ENCODE data around the gene TBX19. TPM values are rescaled to one million over a fixed set of nuclear protein-coding genes. Genes with fewer than 3 reads are reported as not detected.

The TBX19 gene
- total RNA-seq, 3 donors from 2014 or later (not counting 1 experiment from before 2014, with no cell fraction given) = 5.2 to 7.2 (median 5.3) TPM

GRCh38 chr1:168343566-168343965 is 62.9 kb downstream of the TBX19 start:
- ATAC-seq (no peak), DNase-seq (peak in 1 of 2 donors; percentile 22)
- Mint-ChIP-seq H3K9me3 (peaks cover 0 to 5% of the 10 kb centered on the region in 2 donors), H3K4me3 (no peak overlapping the region), H3K4me1 (peaks cover 57 to 66% of the 10 kb centered on the region in 2 donors), H3K36me3 (no peaks in the 10 kb centered on the region), H3K27ac (peak overlapping the region in 1 of 2 donors; percentile 85), H3K27me3 (ENCODE audit: low read depth in 2 of 2) (no peaks in the 10 kb centered on the region)
- TF ChIP-seq CTCF (IDR thresholded peaks at IDR 0.05) = no peak
- intact Hi-C loops (cut with micrococcal nuclease) = loop anchor here (2.0 to 10.0 kb wide), 5 partner anchors 64 to 1203 kb away; partner anchors contain the start of genes BLZF1, NME7 and XCL1
- Histone ChIP-seq H3K27me3 (ENCODE audit: control insufficient read depth, insufficient read depth, low read length) (no peaks in the 10 kb centered on the region), H3K9me3 (ENCODE audit: control insufficient read depth, insufficient read depth, low read length) (no peaks in the 10 kb centered on the region), H3K27ac (ENCODE audit: low read length) (no peak overlapping the region), H3K4me1 (ENCODE audit: control insufficient read depth, insufficient read depth, low read length) (peaks cover 13% of the 10 kb centered on the region), H3K4me3 (ENCODE audit: low read length) (no peak overlapping the region), H3K36me3 (ENCODE audit: control insufficient read depth, insufficient read depth, low read length) (no peaks in the 10 kb centered on the region)
- WGBS (ENCODE audit: insufficient coverage) = 80% methylated on average over 6 of the region's 6 CpGs

DNA sequence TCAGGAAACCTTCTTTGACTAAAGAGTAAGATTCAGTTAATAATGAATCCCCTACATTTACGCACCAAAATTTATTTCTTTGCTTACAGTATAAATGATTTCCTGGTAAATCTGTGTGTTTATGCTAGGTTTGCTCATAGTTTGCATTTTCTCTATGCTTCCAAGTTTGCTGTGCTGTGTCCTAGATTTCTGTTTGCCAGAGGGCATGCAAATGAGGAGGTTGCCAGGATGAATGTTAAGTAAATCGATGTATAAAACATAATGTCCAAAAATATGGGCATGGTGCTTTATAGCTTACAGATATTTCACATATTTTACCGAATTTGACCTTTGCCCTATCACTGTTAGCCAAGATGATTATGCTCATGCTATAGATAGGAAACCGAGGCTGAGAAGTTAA is 63.8 kb downstream of the TBX19 start:
- Mint-ChIP-seq H3K4me3 (no peak overlapping the region), H3K9me3 (peaks cover 0 to 5% of the 10 kb centered on the region in 2 donors), H3K4me1 (peaks cover 48 to 57% of the 10 kb centered on the region in 2 donors), H3K27ac (peak overlapping the region in 1 of 2 donors; percentile 85), H3K36me3 (no peaks in the 10 kb centered on the region), H3K27me3 (ENCODE audit: low read depth in 2 of 2) (no peaks in the 10 kb centered on the region)
- Histone ChIP-seq H3K4me1 (ENCODE audit: control insufficient read depth, insufficient read depth, low read length) (peaks cover 13% of the 10 kb centered on the region), H3K4me3 (ENCODE audit: low read length) (no peak overlapping the region), H3K27ac (ENCODE audit: low read length) (no peak overlapping the region), H3K36me3 (ENCODE audit: control insufficient read depth, insufficient read depth, low read length) (no peaks in the 10 kb centered on the region), H3K9me3 (ENCODE audit: control insufficient read depth, insufficient read depth, low read length) (no peaks in the 10 kb centered on the region), H3K27me3 (ENCODE audit: control insufficient read depth, insufficient read depth, low read length) (no peaks in the 10 kb centered on the region)
- DNase-seq (no peak), ATAC-seq (no peak)
- 100% methylated on average over 3 of the region's 4 CpGs for WGBS (ENCODE audit: insufficient coverage)
- intact Hi-C loops (cut with micrococcal nuclease) = loop anchor here (5.0 to 10.0 kb wide), 4 partner anchors 63 to 1023 kb away; partner anchors contain the start of genes BLZF1, NME7 and XCL1
- no peak for TF ChIP-seq CTCF (IDR thresholded peaks at IDR 0.05)

DNA sequence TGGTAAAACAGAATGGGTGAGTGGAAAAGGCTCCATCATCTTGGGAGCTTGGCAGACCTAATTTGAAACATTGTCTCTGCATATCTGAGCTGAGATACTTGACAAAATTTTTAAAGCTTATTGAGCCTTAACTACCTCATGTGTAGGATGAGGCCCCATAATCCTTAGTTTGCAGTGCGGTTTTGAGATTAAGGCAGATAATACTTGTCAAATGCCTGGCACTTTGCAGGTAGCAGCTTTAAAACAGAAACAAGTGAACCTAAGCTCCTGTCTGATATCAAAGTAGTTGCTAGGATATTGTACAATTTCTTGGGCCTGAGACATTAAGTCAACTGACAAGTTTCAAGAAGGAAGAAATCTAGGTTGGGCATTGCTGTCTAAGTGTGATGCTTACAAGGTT is 65.3 kb downstream of the TBX19 start:
- Mint-ChIP-seq H3K9me3 (peaks cover 0 to 5% of the 10 kb centered on the region in 2 donors), H3K27ac (no peak overlapping the region), H3K27me3 (ENCODE audit: low read depth in 2 of 2) (no peaks in the 10 kb centered on the region), H3K4me1 (peaks cover 37 to 43% of the 10 kb centered on the region in 2 donors), H3K36me3 (no peaks in the 10 kb centered on the region), H3K4me3 (no peak overlapping the region)
- 88% methylated on average over 1 of the region's 1 CpG for WGBS (ENCODE audit: insufficient coverage)
- DNase-seq = no peak
- no peak overlapping the region for H3K4me3 ChIP-seq (ENCODE audit: low read length)
- peaks cover 13% of the 10 kb centered on the region for H3K4me1 ChIP-seq (ENCODE audit: control insufficient read depth, insufficient read depth, low read length)
- H3K36me3 ChIP-seq (ENCODE audit: control insufficient read depth, insufficient read depth, low read length) = no peaks in the 10 kb centered on the region
- ATAC-seq = no peak
- intact Hi-C loops (cut with micrococcal nuclease) = loop anchor here (10.0 kb wide), 1 partner anchor 229 kb away; the partner anchor contains the start of gene XCL1
- no peak for TF ChIP-seq CTCF (IDR thresholded peaks at IDR 0.05)
- H3K27me3 ChIP-seq (ENCODE audit: control insufficient read depth, insufficient read depth, low read length) = no peaks in the 10 kb centered on the region
- no peaks in the 10 kb centered on the region for H3K9me3 ChIP-seq (ENCODE audit: control insufficient read depth, insufficient read depth, low read length)
- H3K27ac ChIP-seq (ENCODE audit: low read length) = no peak overlapping the region

GRCh38 chr1:168347630-168348029 is 67.0 kb downstream of the TBX19 start:
- Histone ChIP-seq H3K27ac (ENCODE audit: low read length) (no peak overlapping the region), H3K4me3 (ENCODE audit: low read length) (no peak overlapping the region), H3K27me3 (ENCODE audit: control insufficient read depth, insufficient read depth, low read length) (no peaks in the 10 kb centered on the region), H3K9me3 (ENCODE audit: control insufficient read depth, insufficient read depth, low read length) (no peaks in the 10 kb centered on the region), H3K4me1 (ENCODE audit: control insufficient read depth, insufficient read depth, low read length) (peaks cover 7% of the 10 kb centered on the region), H3K36me3 (ENCODE audit: control insufficient read depth, insufficient read depth, low read length) (no peaks in the 10 kb centered on the region)
- H3K4me1 Mint-ChIP-seq = peaks cover 24 to 28% of the 10 kb centered on the region in 2 donors
- H3K36me3 Mint-ChIP-seq = no peaks in the 10 kb centered on the region
- peak overlapping the region; percentile 97 for H3K4me3 Mint-ChIP-seq
- H3K27me3 Mint-ChIP-seq (ENCODE audit: low read depth in 2 of 2) = no peaks in the 10 kb centered on the region
- no peaks in the 10 kb centered on the region for H3K9me3 Mint-ChIP-seq
- DNase-seq (no peak), ATAC-seq (no peak)
- no peak for TF ChIP-seq CTCF (IDR thresholded peaks at IDR 0.05)
- intact Hi-C loops (cut with micrococcal nuclease) = loop anchor here (10.0 kb wide), 1 partner anchor 227 kb away; the partner anchor contains the start of gene XCL1
- WGBS (ENCODE audit: insufficient coverage) = no CpG with 5 or more reads among the region's 1 CpG
- H3K27ac Mint-ChIP-seq = peak overlapping the region; percentile 90 to 94

Data from natural killer cell (primary cell).